ENCODE results near the gene DUOX1. TPM values are rescaled to one million over a fixed set of nuclear protein-coding genes. Genes with fewer than 3 reads are reported as not detected.

Gene DUOX1
- total and polyA plus RNA-seq, 12 donors = 2.5 to 98.8 (median 23.6) TPM; not detected in 1

- Histone ChIP-seq H3K4me3 (no peak overlapping the region), H3K36me3 (replicated peaks in 1 of 2) (no peaks in the 10 kb centered on the region), H3K4me1 (replicated peaks in 1 of 2) (peaks cover 6 to 20% of the 10 kb centered on the region in 2 donors), H3K27ac (no peak overlapping the region), H3K27me3 (no peaks in the 10 kb centered on the region), H3K9me3 (replicated peaks in 1 of 3) (no peaks in the 10 kb centered on the region)
- no peak for TF ChIP-seq POLR2A (IDR thresholded peaks at IDR 0.05)
- TF ChIP-seq CTCF (IDR thresholded peaks at IDR 0.05) = no peak
- no peak for DNase-seq
- intact Hi-C loops (cut with DNase I) = loop anchor here (10.0 kb wide), 2 partner anchors 233 to 243 kb away; a partner anchor contains a TSS
- 91 to 95% (median 91%) methylated on average over 7 to 14 of the region's 14 CpGs for WGBS, 4 donors
These were observed 31.9 kb downstream of the DUOX1 start for GRCh38 chr15:45161666-45162065.

DNA sequence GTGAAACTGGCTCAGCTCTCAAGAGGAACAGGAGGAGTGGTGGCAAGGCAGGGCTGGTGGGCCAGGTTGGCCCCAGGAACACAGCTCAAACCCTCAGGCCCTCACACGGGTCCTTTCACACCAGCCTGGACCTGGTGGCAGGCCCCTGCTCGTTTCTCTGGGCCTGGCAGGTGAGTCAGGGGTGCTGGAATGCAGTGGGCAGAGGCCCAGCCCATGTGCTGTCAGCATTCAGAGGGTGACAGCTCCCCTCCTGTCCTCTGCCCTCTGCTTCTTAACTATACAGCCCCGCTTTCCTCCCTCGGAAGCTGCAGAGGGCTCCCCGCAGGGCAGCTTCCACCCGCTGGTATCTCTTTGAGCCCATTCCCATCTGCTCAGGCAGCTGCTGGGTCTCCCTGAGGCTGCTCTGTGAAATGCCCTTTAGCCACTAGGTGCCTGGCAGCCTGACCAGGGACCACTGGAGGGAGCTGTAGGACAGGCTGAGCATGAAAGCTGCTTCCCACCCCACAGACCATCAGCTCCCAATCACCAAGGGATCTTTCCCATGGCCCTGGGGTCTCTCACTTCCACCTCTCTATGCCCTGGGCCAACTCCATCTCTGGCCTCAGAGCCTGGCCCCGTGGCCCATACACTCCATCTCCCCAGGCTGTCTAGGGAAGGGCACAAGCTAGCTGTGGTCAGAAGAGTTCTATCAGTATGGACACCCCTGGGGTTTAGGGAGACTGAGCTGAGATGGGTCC, 33.1 kb downstream of the DUOX1 start:
- 6 to 19% (median 9%) methylated on average over 4 to 7 of the region's 7 CpGs for WGBS, 4 donors
- Histone ChIP-seq H3K36me3 (replicated peaks in 1 of 2) (no peaks in the 10 kb centered on the region), H3K9me3 (replicated peaks in 1 of 3) (no peaks in the 10 kb centered on the region), H3K27me3 (no peaks in the 10 kb centered on the region), H3K4me1 (replicated peaks in 1 of 2) (peaks cover 6 to 20% of the 10 kb centered on the region in 2 donors), H3K27ac (peak overlapping the region in 2 of 5 donors; percentile 18 to 50), H3K4me3 (no peak overlapping the region)
- TF ChIP-seq CTCF (IDR thresholded peaks at IDR 0.05) = peak; percentile 76 to 97 (median 93)
- no peak for TF ChIP-seq POLR2A (IDR thresholded peaks at IDR 0.05)
- DNase-seq = peak; percentile 79 to 92 (median 84)
- intact Hi-C loops (cut with DNase I) = loop anchor here (10.0 kb wide), 2 partner anchors 232 to 242 kb away; a partner anchor contains a TSS

- no peak for DNase-seq
- intact Hi-C loops (cut with DNase I) = loop anchor here (10.0 kb wide), 2 partner anchors 231 to 241 kb away; a partner anchor contains a TSS
- no peak for TF ChIP-seq CTCF (IDR thresholded peaks at IDR 0.05)
- TF ChIP-seq POLR2A (IDR thresholded peaks at IDR 0.05) = no peak
- Histone ChIP-seq H3K4me3 (no peak overlapping the region), H3K27ac (peak overlapping the region in 1 of 5 donors; percentile 50), H3K4me1 (replicated peaks in 1 of 2) (peaks cover 6 to 21% of the 10 kb centered on the region in 2 donors), H3K27me3 (no peaks in the 10 kb centered on the region), H3K9me3 (replicated peaks in 1 of 3) (no peaks in the 10 kb centered on the region), H3K36me3 (replicated peaks in 1 of 2) (no peaks in the 10 kb centered on the region)
- 75 to 92% (median 80%) methylated on average over 6 to 9 of the region's 9 CpGs for WGBS, 4 donors
These were observed 33.7 kb downstream of the DUOX1 start for GRCh38 chr15:45163508-45163856.

DNA sequence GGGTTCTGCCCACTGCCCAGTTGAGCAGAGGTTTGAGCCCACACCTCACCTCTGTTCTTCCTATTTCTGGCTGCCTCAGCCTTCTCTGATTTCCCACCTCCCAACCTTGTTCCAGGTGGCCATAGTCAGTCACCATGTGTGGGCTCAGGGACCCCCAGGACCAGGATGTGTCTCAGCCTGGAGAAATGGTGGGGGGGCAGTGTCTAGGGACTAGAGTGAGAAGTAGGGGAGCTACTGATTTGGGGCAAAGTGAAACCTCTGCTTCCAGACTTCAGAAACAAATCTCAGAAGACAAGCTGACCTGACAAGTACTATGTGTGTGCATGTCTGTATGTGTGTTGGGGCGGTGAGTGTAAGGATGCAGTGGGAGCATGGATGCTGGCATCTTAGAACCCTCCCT, 35.1 kb downstream of the DUOX1 start:
- no peak overlapping the region for H3K4me3 ChIP-seq
- no peaks in the 10 kb centered on the region for H3K27me3 ChIP-seq
- intact Hi-C loops (cut with DNase I) = loop anchor here (5.0 to 10.0 kb wide), 4 partner anchors 37 to 240 kb away; a partner anchor contains a TSS
- H3K36me3 ChIP-seq (replicated peaks in 1 of 2) = no peaks in the 10 kb centered on the region
- 88 to 94% (median 93%) methylated on average over 1 of the region's 1 CpG for WGBS, 4 donors
- no peak overlapping the region for H3K27ac ChIP-seq
- peaks cover 6 to 21% of the 10 kb centered on the region in 2 donors for H3K4me1 ChIP-seq (replicated peaks in 1 of 2)
- H3K9me3 ChIP-seq (replicated peaks in 1 of 3) = no peaks in the 10 kb centered on the region
- DNase-seq = no peak
- TF ChIP-seq POLR2A (IDR thresholded peaks at IDR 0.05) = no peak
- no peak for TF ChIP-seq CTCF (IDR thresholded peaks at IDR 0.05)

Data from adrenal gland (tissue), 12 donors.